SK-N-SH treated with all-trans-retinoic acid at 6 μM for 48 hours (cell line): ENCODE results near the gene ADGRG1.

ENCODE experiments used
- ATAC-seq: fragments of 200-7000 bp; cut with Tn5 transposase; 3 replicates; pipeline ENCODE4 v1.9.1; 2020; ENCODE audit warnings: mild to moderate bottlenecking, moderate library complexity
- BACH2 ChIP-seq: fragments of 250-450 bp; sonication (Bioruptor Pico); IDR thresholded peaks from 2 replicates; pipeline ENCODE4 v1.9.0; 2021; ENCODE audit warnings: mild to moderate bottlenecking, borderline replicate concordance
- ISL1 ChIP-seq: fragments of 250-450 bp; sonication (Bioruptor Pico); IDR thresholded peaks from 2 replicates; pipeline ENCODE4 v2.1.2; 2022; ENCODE audit warnings: mild to moderate bottlenecking, moderate library complexity
- TF ChIP-seq, protein P1 (sequence below): fragments of 250-450 bp; sonication (Bioruptor Pico); IDR thresholded peaks from 2 replicates; pipeline ENCODE4 v1.8.0; 2021; ENCODE audit warnings: low read depth, mild to moderate bottlenecking, moderate library complexity, borderline replicate concordance
- TF ChIP-seq, protein P2 (sequence below): fragments of 250-450 bp; sonication (Bioruptor Pico); IDR thresholded peaks from 2 replicates; pipeline ENCODE4 v1.5.1; 2020; ENCODE audit warnings: low read depth, mild to moderate bottlenecking, moderate library complexity

Gene ADGRG1

DNA sequence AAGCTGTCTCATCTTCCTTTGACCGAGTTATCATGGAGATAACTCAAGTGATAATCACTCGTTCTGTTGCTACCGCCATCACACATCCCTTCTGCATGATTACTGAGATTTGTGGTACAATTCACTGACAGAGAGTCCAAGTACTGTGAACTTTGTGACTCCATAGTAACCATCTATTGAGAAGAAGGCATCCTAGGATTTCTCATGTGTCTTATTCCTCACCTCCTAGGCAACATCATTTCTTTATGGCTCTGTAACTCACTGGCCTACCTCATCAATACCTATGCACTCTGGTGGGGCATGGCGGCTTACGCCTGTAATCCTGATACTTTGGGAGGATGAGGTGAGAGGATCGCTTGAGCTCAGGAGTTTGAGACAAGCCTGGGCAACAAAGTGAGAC is 85.6 kb downstream of the ADGRG1 start:
- ATAC-seq: no peak
- TF ChIP-seq ISL1 (CRISPR knock-in tag) (no peak), BACH2 (CRISPR knock-in tag) (no peak)
- TF ChIP-seq, protein P1, sequence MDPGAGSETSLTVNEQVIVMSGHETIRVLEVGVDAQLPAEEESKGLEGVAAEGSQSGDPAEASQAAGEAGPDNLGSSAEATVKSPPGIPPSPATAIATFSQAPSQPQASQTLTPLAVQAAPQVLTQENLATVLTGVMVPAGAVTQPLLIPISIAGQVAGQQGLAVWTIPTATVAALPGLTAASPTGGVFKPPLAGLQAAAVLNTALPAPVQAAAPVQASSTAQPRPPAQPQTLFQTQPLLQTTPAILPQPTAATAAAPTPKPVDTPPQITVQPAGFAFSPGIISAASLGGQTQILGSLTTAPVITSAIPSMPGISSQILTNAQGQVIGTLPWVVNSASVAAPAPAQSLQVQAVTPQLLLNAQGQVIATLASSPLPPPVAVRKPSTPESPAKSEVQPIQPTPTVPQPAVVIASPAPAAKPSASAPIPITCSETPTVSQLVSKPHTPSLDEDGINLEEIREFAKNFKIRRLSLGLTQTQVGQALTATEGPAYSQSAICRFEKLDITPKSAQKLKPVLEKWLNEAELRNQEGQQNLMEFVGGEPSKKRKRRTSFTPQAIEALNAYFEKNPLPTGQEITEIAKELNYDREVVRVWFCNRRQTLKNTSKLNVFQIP (CRISPR knock-in tag): no peak
- TF ChIP-seq, protein P2, sequence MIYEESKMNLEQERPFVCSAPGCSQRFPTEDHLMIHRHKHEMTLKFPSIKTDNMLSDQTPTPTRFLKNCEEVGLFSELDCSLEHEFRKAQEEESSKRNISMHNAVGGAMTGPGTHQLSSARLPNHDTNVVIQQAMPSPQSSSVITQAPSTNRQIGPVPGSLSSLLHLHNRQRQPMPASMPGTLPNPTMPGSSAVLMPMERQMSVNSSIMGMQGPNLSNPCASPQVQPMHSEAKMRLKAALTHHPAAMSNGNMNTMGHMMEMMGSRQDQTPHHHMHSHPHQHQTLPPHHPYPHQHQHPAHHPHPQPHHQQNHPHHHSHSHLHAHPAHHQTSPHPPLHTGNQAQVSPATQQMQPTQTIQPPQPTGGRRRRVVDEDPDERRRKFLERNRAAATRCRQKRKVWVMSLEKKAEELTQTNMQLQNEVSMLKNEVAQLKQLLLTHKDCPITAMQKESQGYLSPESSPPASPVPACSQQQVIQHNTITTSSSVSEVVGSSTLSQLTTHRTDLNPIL (CRISPR knock-in tag): no peak
